Measurements from ENCODE around the gene GET3.

GRCh38 chr19:12786952-12787351 lies 49.7 kb downstream of the GET3 start:
- TF ChIP-seq POLR2A (IDR thresholded peaks at IDR 0.05; ENCODE audit: low read depth, low read length) = no peak
- TF ChIP-seq POLR2AphosphoS5 (IDR thresholded peaks at IDR 0.05; ENCODE audit: low read depth, low read length) = no peak
